Erythroblast (primary cell): ENCODE results near the gene DLG2.

Experiments used
- GATA1 ChIP-seq: IDR thresholded peaks from 2 replicates; pipeline ENCODE4 v1.6.1; 2011; ENCODE audit warnings: low read depth, mild to moderate bottlenecking, control low read depth, low read length, moderate library complexity
- POLR2A ChIP-seq: IDR thresholded peaks from 2 replicates; pipeline ENCODE4 v1.6.1; 2011; ENCODE audit warnings: mild to moderate bottlenecking, low read length

GRCh38 chr11:83448686-83449085 lies 2178.5 kb downstream of the DLG2 start:
- TF ChIP-seq POLR2A (no peak), GATA1 (no peak)
